Aorta (tissue), 5 donors: ENCODE data around the gene CDH24. TPM values are rescaled to one million over a fixed set of nuclear protein-coding genes. Genes with fewer than 3 reads are reported as not detected.

ENCODE experiments used
- ATAC-seq: fragments of 200-7000 bp; cut with Tn5 transposase; one replicate; pipeline ENCODE4 v1.9.1; 2022; ENCODE audit warnings: moderate library complexity; ENCODE audit not compliant: low FRiP score
- DNase-seq, 2 donors: peaks; one replicate each; pipeline ENCODE4 v3.0.0-alpha.2; 2020
- H3K27ac ChIP-seq, 2 donors: one replicate each; pipeline ENCODE4 v1.5.1; 2013; ENCODE audit warnings: low read length in 2 of 2, mild to moderate bottlenecking in 2 of 2, moderate library complexity in 2 of 2, control low read depth in 1 of 2, inconsistent platforms in 1 of 2, low read depth in 1 of 2
- H3K27me3 ChIP-seq, 2 donors: one replicate each; pipeline ENCODE4 v1.6.1; 2013; ENCODE audit warnings: control low read depth in 1 of 2, low read length in 1 of 2, mild to moderate bottlenecking in 1 of 2, moderate library complexity in 1 of 2; ENCODE audit not compliant: insufficient read depth in 2 of 2, control insufficient read depth in 1 of 2
- H3K36me3 ChIP-seq, 2 donors: one replicate each; pipeline ENCODE4 v1.6.1; 2013; ENCODE audit warnings: control low read depth in 1 of 2, low read length in 1 of 2, mild to moderate bottlenecking in 1 of 2; ENCODE audit not compliant: insufficient read depth in 2 of 2, control insufficient read depth in 1 of 2
- H3K4me1 ChIP-seq, 2 donors: one replicate each; pipeline ENCODE4 v1.6.1; 2013; ENCODE audit warnings: low read length in 2 of 2, control low read depth in 1 of 2, mild to moderate bottlenecking in 1 of 2, moderate library complexity in 1 of 2; ENCODE audit not compliant: insufficient read depth in 2 of 2, control insufficient read depth in 1 of 2
- H3K4me3 ChIP-seq, 2 donors: one replicate each; pipeline ENCODE4 v1.5.1; 2013; ENCODE audit warnings: low read length in 2 of 2, control low read depth in 1 of 2, mild to moderate bottlenecking in 1 of 2
- H3K9me3 ChIP-seq: one replicate; pipeline ENCODE4 v1.6.1; 2013; ENCODE audit warnings: mild to moderate bottlenecking, low read length; ENCODE audit not compliant: control insufficient read depth
- WGBS, 2 donors: extraction: QIAGEN DNeasy Blood & Tissue Kit; methylation state at CpG; one replicate each; pipeline ENCODE4 v1.1.7; 2013; 5-methylcytosine and 5-hydroxymethylcytosine counted together
- intact Hi-C, 2 donors: fragments of 100-400 bp; cut with DNase I; formaldehyde crosslinking; loops; one replicate each; pipeline versions ENCODE4 v1.14.2 to v1.15.0; 2022
- long read RNA-seq, 2 donors: library from polyadenylated mRNA; unstranded; transcript quantifications; one replicate each; pipeline ENCODE4 v2.0.0, GENCODE V29; 2020 to 2021
- polyA plus RNA-seq, 2 donors: library from polyadenylated mRNA; stranded (reverse); fragments of 200-250 nt; gene quantifications; one replicate each; pipeline ENCODE4 v1.2.3, GENCODE V29; 2013
- total RNA-seq, 2 donors: library from RNA; stranded (reverse); fragmentation: NEBNext Ultra II Directional; extraction: Animal tissue kit (Norgen Biotek cat#: 25700); gene quantifications; one replicate each; pipeline ENCODE4 v1.2.1, GENCODE V29; 2021
- donor health status: healthy with polysubstance abuse.
- donor health status: Bipolar disorder and iron deficiency.
- donor health status: DM: no; HTN: no; CAD: no.
- donor health status: DM: no; HTN: no; CAD: no.
- donor health status: DM: yes; HTN: yes; CAD: no.

The CDH24 gene
- total RNA-seq: 10 to 100 TPM in 1 of 2 donors, 1 to 10 TPM in 1; 3.4 to 11.4 TPM
- polyA plus RNA-seq: 1 to 10 TPM in 1 of 2 donors, not detected in 1; 4.1 TPM
- long read RNA-seq, donor 1, partial matches to known transcripts: 1 of 1 reads
- long read RNA-seq, donor 1, other reads (novel, unspliced or antisense): 0 of 1 reads
- long read RNA-seq, donor 2, partial matches to known transcripts: 1 of 3 reads
- long read RNA-seq, donor 2, other reads (novel, unspliced or antisense): 1 of 3 reads

GRCh38 chr14:23056956-23057756 lies at the start of gene CDH24:
Gene CDH24, minus strand, starts transcription at chr14:23057520. Its CDS starts 1,787 bp downstream, at chr14:23055733.
- Histone ChIP-seq H3K9me3 (no peaks in the 10 kb centered on the region), H3K4me1 (peaks cover 0 to under 1% of the 10 kb centered on the region in 2 donors), H3K36me3 (peaks cover 0 to 2% of the 10 kb centered on the region in 2 donors), H3K4me3 (peak within 1 kb of the TSS; percentile 28 to 49), H3K27ac (peak within 1 kb of the TSS in 1 of 2 donors; percentile 0), H3K27me3 (no peaks in the 10 kb centered on the region)
- peak; percentile 81 to 90 for DNase-seq
- 2 to 4% methylated on average over 44 to 73 of the region's 73 CpGs for WGBS, 2 donors
- intact Hi-C loops: loop anchor here in 1 of 2 donors (10.0 kb wide), 1 partner anchor 502 kb away; no protein-coding TSS in a partner anchor
- ATAC-seq: peak; percentile 64

DNA sequence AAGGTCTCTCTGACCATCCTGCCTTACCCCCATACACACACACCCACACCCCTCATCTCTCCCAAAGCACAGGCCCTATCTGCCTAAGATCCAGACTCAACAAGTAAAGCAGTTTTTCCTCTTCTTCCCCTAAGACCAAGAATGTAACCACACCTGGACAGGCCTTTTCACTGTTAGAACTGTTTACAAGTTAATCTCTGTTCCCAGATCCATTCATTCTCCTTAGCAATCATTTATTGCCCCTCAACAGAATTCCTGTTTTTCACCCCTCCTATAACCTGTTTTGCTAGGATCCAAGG lies 49.4 kb upstream of the CDH24 start:
- H3K27ac ChIP-seq: no peak overlapping the region
- DNase-seq (no peak), ATAC-seq (no peak)
- no peaks in the 10 kb centered on the region for H3K9me3 ChIP-seq
- H3K27me3 ChIP-seq: no peaks in the 10 kb centered on the region
- no peaks in the 10 kb centered on the region for H3K4me1 ChIP-seq
- intact Hi-C loops: loop anchor here in 1 of 2 donors (5.0 kb wide), 1 partner anchor 39 kb away; no protein-coding TSS in a partner anchor
- H3K36me3 ChIP-seq: no peaks in the 10 kb centered on the region
- no peak overlapping the region for H3K4me3 ChIP-seq

- H3K4me3 ChIP-seq: no peak overlapping the region
- H3K27me3 ChIP-seq: no peaks in the 10 kb centered on the region
- no peaks in the 10 kb centered on the region for H3K4me1 ChIP-seq
- H3K36me3 ChIP-seq: no peaks in the 10 kb centered on the region
- no peak overlapping the region for H3K27ac ChIP-seq
- ATAC-seq (no peak), DNase-seq (no peak)
- no peaks in the 10 kb centered on the region for H3K9me3 ChIP-seq
- 90 to 92% methylated on average over 4 of the region's 4 CpGs for WGBS, 2 donors
- intact Hi-C loops: loop anchor here in 1 of 2 donors (5.0 kb wide), 1 partner anchor 38 kb away; no protein-coding TSS in a partner anchor
These were observed 48.1 kb upstream of the CDH24 start for GRCh38 chr14:23105348-23105824.

- no peaks in the 10 kb centered on the region for H3K4me1 ChIP-seq
- no peak within 1 kb of the TSS for H3K27ac ChIP-seq
- H3K36me3 ChIP-seq: no peaks in the 10 kb centered on the region
- intact Hi-C loops: loop anchor here in 1 of 2 donors (5.0 kb wide), 1 partner anchor 37 kb away; no protein-coding TSS in a partner anchor
- 41 to 42% methylated on average over 11 of the region's 11 CpGs for WGBS, 2 donors
- H3K27me3 ChIP-seq: no peaks in the 10 kb centered on the region
- no peaks in the 10 kb centered on the region for H3K9me3 ChIP-seq
- ATAC-seq (no peak), DNase-seq (peak; percentile 12 to 24)
- no peak within 1 kb of the TSS for H3K4me3 ChIP-seq
These were observed 47.4 kb upstream of the CDH24 start, which contains the start of gene CIROP for GRCh38 chr14:23104591-23105347. Gene CIROP, minus strand, starts transcription at chr14:23104989. Its CDS starts 69 bp downstream, at chr14:23104920.

DNA sequence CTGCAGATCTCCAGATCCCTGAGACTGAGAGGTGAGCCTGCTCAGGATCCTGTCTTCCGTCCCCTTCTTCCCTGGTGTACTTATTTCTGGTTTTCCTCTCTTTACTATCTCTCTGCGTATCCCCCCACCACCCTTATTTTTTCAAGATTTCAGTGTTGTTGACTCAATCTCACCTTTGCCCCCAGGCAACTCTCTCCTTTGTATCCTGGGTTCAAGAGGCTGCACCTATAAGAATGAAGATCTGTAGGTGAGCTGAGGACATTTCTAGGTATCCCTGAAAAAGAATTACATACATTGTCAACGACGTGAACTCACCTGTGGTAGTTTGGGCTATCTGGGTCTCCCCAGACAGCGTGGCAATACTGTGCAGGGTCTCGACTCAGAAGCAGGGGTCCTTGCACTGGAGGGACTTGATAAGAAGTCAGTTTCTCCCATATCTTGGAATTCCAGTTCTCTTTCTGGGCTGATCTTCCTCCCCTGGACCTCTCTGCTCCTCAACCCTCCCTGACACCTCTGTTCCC lies 46.8 kb upstream of the CDH24 start:
- ATAC-seq (no peak), DNase-seq (peak in 1 of 2 donors; percentile 5)
- H3K27ac ChIP-seq: no peak overlapping the region
- no peaks in the 10 kb centered on the region for H3K36me3 ChIP-seq
- no peaks in the 10 kb centered on the region for H3K4me1 ChIP-seq
- H3K27me3 ChIP-seq: no peaks in the 10 kb centered on the region
- 78 to 85% methylated on average over 6 of the region's 6 CpGs for WGBS, 2 donors
- no peak overlapping the region for H3K4me3 ChIP-seq
- intact Hi-C loops: no loop called here
- no peaks in the 10 kb centered on the region for H3K9me3 ChIP-seq

- no peak overlapping the region for H3K4me3 ChIP-seq
- no peaks in the 10 kb centered on the region for H3K36me3 ChIP-seq
- ATAC-seq (no peak), DNase-seq (peak in 1 of 2 donors; percentile 27)
- no peaks in the 10 kb centered on the region for H3K4me1 ChIP-seq
- H3K27ac ChIP-seq: no peak overlapping the region
- 83 to 84% methylated on average over 4 of the region's 4 CpGs for WGBS, 2 donors
- intact Hi-C loops: no loop called here
- no peaks in the 10 kb centered on the region for H3K9me3 ChIP-seq
- H3K27me3 ChIP-seq: no peaks in the 10 kb centered on the region
These were observed 46.3 kb upstream of the CDH24 start for GRCh38 chr14:23103581-23103980.

- no peak for ATAC-seq
- Histone ChIP-seq H3K27me3 (no peaks in the 10 kb centered on the region), H3K4me3 (no peak overlapping the region), H3K36me3 (no peaks in the 10 kb centered on the region), H3K9me3 (no peaks in the 10 kb centered on the region), H3K4me1 (no peaks in the 10 kb centered on the region), H3K27ac (no peak overlapping the region)
- peak; percentile 19 to 21 for DNase-seq
- intact Hi-C loops: no loop called here
- 82 to 85% methylated on average over 2 of the region's 2 CpGs for WGBS, 2 donors
These were observed 45.5 kb upstream of the CDH24 start for GRCh38 chr14:23102801-23103200.

GRCh38 chr14:23101986-23102625 lies 44.8 kb upstream of the CDH24 start:
- no peaks in the 10 kb centered on the region for H3K4me1 ChIP-seq
- no peak overlapping the region for H3K4me3 ChIP-seq
- no peak for ATAC-seq

More at GRCh38 chr14:23101986-23102625, 44.8 kb upstream of the CDH24 start:
- Histone ChIP-seq H3K36me3 (no peaks in the 10 kb centered on the region), H3K9me3 (no peaks in the 10 kb centered on the region), H3K27me3 (no peaks in the 10 kb centered on the region), H3K27ac (no peak overlapping the region)
- peak; percentile 32 to 34 for DNase-seq
- 25 to 55% methylated on average over 10 of the region's 10 CpGs for WGBS, 2 donors
- intact Hi-C loops: no loop called here
